GM12874 (cell line): ENCODE measurements around the gene NKAIN2.

Experiments
- CTCF ChIP-seq: IDR thresholded peaks from 2 replicates; pipeline ENCODE4 v1.5.1; 2011; ENCODE audit warnings: low read depth, mild to moderate bottlenecking, control low read depth, low read length, moderate library complexity; ENCODE audit not compliant: insufficient read depth

Gene NKAIN2

GRCh38 chr6:124260337-124260736 is 456.7 kb downstream of the NKAIN2 start:
- no peak for TF ChIP-seq CTCF

GRCh38 chr6:124269733-124270132 is 466.1 kb downstream of the NKAIN2 start:
- no peak for TF ChIP-seq CTCF

GRCh38 chr6:124273701-124274100 is 470.0 kb downstream of the NKAIN2 start:
- no peak for TF ChIP-seq CTCF

GRCh38 chr6:124282541-124282940 is 478.9 kb downstream of the NKAIN2 start:
- TF ChIP-seq CTCF = no peak

GRCh38 chr6:124283486-124283885 is 479.8 kb downstream of the NKAIN2 start:
- TF ChIP-seq CTCF = no peak

- no peak for TF ChIP-seq CTCF
Measured at GRCh38 chr6:124285146-124285545, 481.5 kb downstream of the NKAIN2 start.

- TF ChIP-seq CTCF = no peak
Measured at GRCh38 chr6:124294574-124295200, 491.0 kb downstream of the NKAIN2 start.
